GM19397 (cell line): Measurements from ENCODE around the gene OR6V1.
A peak's percentile ranks its signal among the peaks of the same experiment; 100 is the strongest.

Source experiments
- ATAC-seq: cut with Tn5 transposase; IDR thresholded peaks from one replicate; pipeline ENCODE4 v1.9.1; 2021; ENCODE audit warnings: mild to moderate bottlenecking, moderate library complexity; ENCODE audit not compliant: unreplicated experiment

Gene OR6V1

GRCh38 chr7:143052041-143052440 is at the start of gene OR6V1:
TSS of gene OR6V1 (plus strand) at chr7:143052341. CDS start at chr7:143052341, 0 bp downstream.
- ATAC-seq, result no peak

GRCh38 chr7:143002898-143003297 is 49.2 kb upstream of the OR6V1 start:
- no peak for ATAC-seq

GRCh38 chr7:143003393-143004051 is 48.6 kb upstream of the OR6V1 start:
- peak; percentile 60 for ATAC-seq

- no peak for ATAC-seq
These were observed 46.4 kb upstream of the OR6V1 start for GRCh38 chr7:143005632-143006260.

GRCh38 chr7:143008007-143008901 is 43.9 kb upstream of the OR6V1 start:
- ATAC-seq, result peak; percentile 89

- no peak for ATAC-seq
These were observed 40.1 kb upstream of the OR6V1 start for GRCh38 chr7:143012001-143012400.

- no peak for ATAC-seq
These were observed 39.7 kb upstream of the OR6V1 start for GRCh38 chr7:143012409-143012808.

- ATAC-seq, result no peak
These were observed 38.7 kb upstream of the OR6V1 start for GRCh38 chr7:143013473-143013872.

GRCh38 chr7:143013893-143014292 is 38.2 kb upstream of the OR6V1 start:
- ATAC-seq, result no peak

GRCh38 chr7:143015084-143015483 is 37.1 kb upstream of the OR6V1 start:
- peak; percentile 95 for ATAC-seq

GRCh38 chr7:143015926-143016490 is 36.1 kb upstream of the OR6V1 start:
- no peak for ATAC-seq

GRCh38 chr7:143016996-143017395 is 35.1 kb upstream of the OR6V1 start:
- no peak for ATAC-seq

- no peak for ATAC-seq
These were observed 33.2 kb upstream of the OR6V1 start for GRCh38 chr7:143018931-143019330.

GRCh38 chr7:143023047-143023446 is 29.1 kb upstream of the OR6V1 start:
- no peak for ATAC-seq

GRCh38 chr7:143025371-143025770 is 26.8 kb upstream of the OR6V1 start:
- ATAC-seq, result no peak

- ATAC-seq, result no peak
These were observed 25.1 kb upstream of the OR6V1 start, which contains the start of gene OR9A2 for GRCh38 chr7:143027032-143027431. TSS of gene OR9A2 (minus strand) at chr7:143027132. CDS start at chr7:143027132, 0 bp downstream.

- ATAC-seq, result no peak
These were observed 24.5 kb upstream of the OR6V1 start for GRCh38 chr7:143027683-143028082.

- ATAC-seq, result no peak
These were observed 13.5 kb upstream of the OR6V1 start for GRCh38 chr7:143038635-143039034.

GRCh38 chr7:143040209-143040715 is 11.9 kb upstream of the OR6V1 start:
- no peak for ATAC-seq

- ATAC-seq, result no peak
These were observed 10.8 kb upstream of the OR6V1 start for GRCh38 chr7:143041346-143041745.
